ENCODE measurements around the gene DBN1. TPM values are rescaled to one million over a fixed set of nuclear protein-coding genes. Genes with fewer than 3 reads are reported as not detected.

DBN1 gene
- total RNA-seq, 1 donor from 2014 or later = 371 TPM

- no peaks in the 10 kb centered on the region for H3K36me3 Mint-ChIP-seq (ENCODE audit: low read depth, unreplicated experiment)
- H3K79me2 ChIP-seq (ENCODE audit: insufficient read depth, low read length) = no peaks in the 10 kb centered on the region
- H3K9me3 Mint-ChIP-seq (ENCODE audit: unreplicated experiment) = no peaks in the 10 kb centered on the region
- no peak overlapping the region for H3K27ac Mint-ChIP-seq (ENCODE audit: unreplicated experiment)
- no peak overlapping the region for H3K9ac ChIP-seq (ENCODE audit: low read length)
- no peaks in the 10 kb centered on the region for H3K36me3 ChIP-seq (ENCODE audit: insufficient read depth, low read length)
- H4K20me1 ChIP-seq (ENCODE audit: insufficient read depth, low read length) = no peaks in the 10 kb centered on the region
- no peak overlapping the region for H3K27ac ChIP-seq (ENCODE audit: low read depth, low read length)
- H3K27me3 ChIP-seq (ENCODE audit: insufficient read depth, low read length) = peaks cover 6% of the 10 kb centered on the region
- H3K4me3 Mint-ChIP-seq (ENCODE audit: unreplicated experiment) = no peak overlapping the region
- H3K4me1 ChIP-seq (ENCODE audit: insufficient read depth, low read length) = no peaks in the 10 kb centered on the region
- no peak overlapping the region for H2AFZ ChIP-seq (ENCODE audit: low read depth, low read length)
- H3K4me2 ChIP-seq (ENCODE audit: low read length) = no peak overlapping the region
- no peaks in the 10 kb centered on the region for H3K4me1 Mint-ChIP-seq (ENCODE audit: low read depth, unreplicated experiment)
- no peaks in the 10 kb centered on the region for H3K9me3 ChIP-seq (ENCODE audit: insufficient read depth, low read depth, low read length)
- no peak for TF ChIP-seq EZH2 (IDR thresholded peaks at IDR 0.05; ENCODE audit: insufficient read depth, low read length)
- no peak for TF ChIP-seq CTCF (IDR thresholded peaks at IDR 0.05; ENCODE audit: insufficient read depth, low read depth, low read length)
- DNase-seq (ENCODE audit: low read depth) = no peak
- no peak for FAIRE-seq
- H3K4me3 ChIP-seq (ENCODE audit: insufficient read depth, low read depth, low read length) = no peak overlapping the region
- peaks cover 73% of the 10 kb centered on the region for H3K27me3 Mint-ChIP-seq (ENCODE audit: low read depth, unreplicated experiment)
Observed at GRCh38 chr5:177410575-177410974, 62.9 kb downstream of the DBN1 start.

- no peak within 1 kb of the TSS for H3K4me3 ChIP-seq (ENCODE audit: insufficient read depth, low read depth, low read length)
- no peak within 1 kb of the TSS for H3K27ac Mint-ChIP-seq (ENCODE audit: unreplicated experiment)
- DNase-seq (ENCODE audit: low read depth) = no peak
- no peaks in the 10 kb centered on the region for H3K4me1 Mint-ChIP-seq (ENCODE audit: low read depth, unreplicated experiment)
- no peak within 1 kb of the TSS for H3K4me3 Mint-ChIP-seq (ENCODE audit: unreplicated experiment)
- no peak within 1 kb of the TSS for H3K9ac ChIP-seq (ENCODE audit: low read length)
- H2AFZ ChIP-seq (ENCODE audit: low read depth, low read length) = no peak within 1 kb of the TSS
- no peaks in the 10 kb centered on the region for H4K20me1 ChIP-seq (ENCODE audit: insufficient read depth, low read length)
- H3K27me3 Mint-ChIP-seq (ENCODE audit: low read depth, unreplicated experiment) = peaks cover 74% of the 10 kb centered on the region
- H3K27ac ChIP-seq (ENCODE audit: low read depth, low read length) = no peak within 1 kb of the TSS
- H3K36me3 ChIP-seq (ENCODE audit: insufficient read depth, low read length) = no peaks in the 10 kb centered on the region
- no peak within 1 kb of the TSS for H3K4me2 ChIP-seq (ENCODE audit: low read length)
- H3K79me2 ChIP-seq (ENCODE audit: insufficient read depth, low read length) = no peaks in the 10 kb centered on the region
- no peaks in the 10 kb centered on the region for H3K36me3 Mint-ChIP-seq (ENCODE audit: low read depth, unreplicated experiment)
- no peak for FAIRE-seq
- no peak for TF ChIP-seq CTCF (IDR thresholded peaks at IDR 0.05; ENCODE audit: insufficient read depth, low read depth, low read length)
- TF ChIP-seq EZH2 (IDR thresholded peaks at IDR 0.05; ENCODE audit: insufficient read depth, low read length) = no peak
- no peaks in the 10 kb centered on the region for H3K9me3 Mint-ChIP-seq (ENCODE audit: unreplicated experiment)
- no peaks in the 10 kb centered on the region for H3K9me3 ChIP-seq (ENCODE audit: insufficient read depth, low read depth, low read length)
- H3K4me1 ChIP-seq (ENCODE audit: insufficient read depth, low read length) = peaks cover 5% of the 10 kb centered on the region
- H3K27me3 ChIP-seq (ENCODE audit: insufficient read depth, low read length) = peaks cover 4% of the 10 kb centered on the region
Observed at GRCh38 chr5:177409043-177409801, 64.2 kb downstream of the DBN1 start, which contains the start of gene F12. F12 (minus strand) TSS chr5:177409564; CDS start chr5:177409527, 37 bp downstream.

Other genes starting within 250 kb of the DBN1 start
- 31.7 and 36.4 TPM in 2 replicates for gene RAB24, start 169.9 kb downstream of the DBN1 start, total RNA-seq
- gene PRELID1, start 169.8 kb downstream of the DBN1 start, total RNA-seq = 178 and 196 TPM in 2 replicates
- gene MXD3, start 161.7 kb downstream of the DBN1 start, total RNA-seq = 2.3 and 2.8 TPM in 2 replicates
- 103 and 106 TPM in 2 replicates for gene LMAN2, start 122.0 kb downstream of the DBN1 start, total RNA-seq
- gene RGS14, start 115.7 kb downstream of the DBN1 start, total RNA-seq = 7.8 and 11.3 TPM in 2 replicates
- gene SLC34A1, start 89.2 kb downstream of the DBN1 start, total RNA-seq = not detected in 2 replicates
- not detected in 2 replicates for gene PFN3, start 73.0 kb downstream of the DBN1 start, total RNA-seq
- gene F12, start 64.1 kb downstream of the DBN1 start, total RNA-seq = 2.8 and 3.0 TPM in 2 replicates
- gene GRK6, start 47.0 kb downstream of the DBN1 start, total RNA-seq = 19.7 and 25.9 TPM in 2 replicates
- 9.9 TPM in 2 replicates for gene PRR7, start 26.8 kb downstream of the DBN1 start, total RNA-seq
- gene PDLIM7, start 24.0 kb upstream of the DBN1 start, total RNA-seq = 590 and 591 TPM in 2 replicates
- 15.6 and 16.3 TPM in 2 replicates for gene DOK3, start 36.2 kb upstream of the DBN1 start, total RNA-seq
- 92.5 and 99.5 TPM in 2 replicates for gene DDX41, start 43.3 kb upstream of the DBN1 start, total RNA-seq
- 47.8 and 48.3 TPM in 2 replicates for gene FAM193B, start 80.9 kb upstream of the DBN1 start, total RNA-seq
- gene TMED9, start 118.6 kb upstream of the DBN1 start, total RNA-seq = 372 and 402 TPM in 2 replicates
- gene B4GALT7, start 126.5 kb upstream of the DBN1 start, total RNA-seq = 35.0 and 41.3 TPM in 2 replicates

Data from astrocyte (in vitro differentiated cells and primary cell).